Caki2 (cell line): ENCODE data around the gene PRIM2. TPM values are rescaled to one million over a fixed set of nuclear protein-coding genes. Genes with fewer than 3 reads are reported as not detected.
"Not testable (repeated sequence)": the region's sequence is repeated elsewhere in the genome, so short reads cannot be mapped to it uniquely, and the experiment has no call there.

Source experiments
- DNase-seq: peaks from one replicate; pipeline ENCODE4 v3.0.0-alpha.2; 2015; ENCODE audit warnings: low read depth
- in situ Hi-C: cut with HindIII; loops from 2 replicates; pipeline ENCODE4 v1.10.0; 2016; ENCODE audit warnings: low sequenced_read_pairs, low pct_unique_long_range_greater_than_20kb, mixed read lengths
- total RNA-seq: library from RNA; depleted of rRNA; stranded (reverse); fragments of >200 nt; shearing (Covaris generic); gene quantifications from 2 replicates; pipeline ENCODE4 v1.2.3, GENCODE V29; 2014; ENCODE audit warnings: low replicate concordance

PRIM2 gene
- total RNA-seq, 1 experiment from 2014 or later: 81.3 TPM

GRCh38 chr6:57305107-57305506 is 12.3 kb upstream of the PRIM2 start:
- in situ Hi-C loops: loop anchor here (25.0 kb wide), 2 partner anchors 243 to 368 kb away; no protein-coding TSS in a partner anchor
- DNase-seq: no peak

- in situ Hi-C loops: loop anchor here (25.0 kb wide), 2 partner anchors 243 to 368 kb away; no protein-coding TSS in a partner anchor
- DNase-seq: no peak
Measured at GRCh38 chr6:57305761-57306160, 11.7 kb upstream of the PRIM2 start.

GRCh38 chr6:57306273-57306672 is 11.2 kb upstream of the PRIM2 start:
- in situ Hi-C loops: loop anchor here (25.0 kb wide), 2 partner anchors 244 to 369 kb away; no protein-coding TSS in a partner anchor

GRCh38 chr6:57307850-57308249 is 9.6 kb upstream of the PRIM2 start:
- DNase-seq: no peak
- in situ Hi-C loops: loop anchor here (25.0 kb wide), 2 partner anchors 246 to 371 kb away; no protein-coding TSS in a partner anchor

More at GRCh38 chr6:57306273-57306672, 11.2 kb upstream of the PRIM2 start:
- DNase-seq: no peak

GRCh38 chr6:57308755-57309154 is 8.7 kb upstream of the PRIM2 start:
- in situ Hi-C loops: loop anchor here (25.0 kb wide), 2 partner anchors 246 to 371 kb away; no protein-coding TSS in a partner anchor
- DNase-seq: not testable (repeated sequence)

- in situ Hi-C loops: loop anchor here (25.0 kb wide), 2 partner anchors 248 to 373 kb away; no protein-coding TSS in a partner anchor
Measured at GRCh38 chr6:57310095-57310816, 7.2 kb upstream of the PRIM2 start.

GRCh38 chr6:57310817-57311157 is 6.6 kb upstream of the PRIM2 start:
- no peak for DNase-seq
- in situ Hi-C loops: loop anchor here (25.0 kb wide), 2 partner anchors 248 to 373 kb away; no protein-coding TSS in a partner anchor

More at GRCh38 chr6:57310095-57310816, 7.2 kb upstream of the PRIM2 start:
- DNase-seq: peak; percentile 40

- in situ Hi-C loops: loop anchor here (25.0 kb wide), 2 partner anchors 249 to 374 kb away; no protein-coding TSS in a partner anchor
- not testable (repeated sequence) for DNase-seq
Measured at GRCh38 chr6:57311300-57312003, 6.0 kb upstream of the PRIM2 start.

- in situ Hi-C loops: loop anchor here (25.0 kb wide), 2 partner anchors 250 to 375 kb away; no protein-coding TSS in a partner anchor
- no peak for DNase-seq
Measured at GRCh38 chr6:57312004-57312345, 5.5 kb upstream of the PRIM2 start.

- in situ Hi-C loops: loop anchor here (25.0 kb wide), 2 partner anchors 251 to 376 kb away; no protein-coding TSS in a partner anchor
- no peak for DNase-seq
Measured at GRCh38 chr6:57313009-57313408, 4.4 kb upstream of the PRIM2 start.

GRCh38 chr6:57313711-57314471 is 3.5 kb upstream of the PRIM2 start:
- in situ Hi-C loops: loop anchor here (25.0 kb wide), 2 partner anchors 252 to 377 kb away; no protein-coding TSS in a partner anchor
- peak; percentile 91 for DNase-seq

GRCh38 chr6:57315111-57315510 is 2.3 kb upstream of the PRIM2 start:
- no peak for DNase-seq
- in situ Hi-C loops: loop anchor here (25.0 kb wide), 2 partner anchors 253 to 378 kb away; no protein-coding TSS in a partner anchor

GRCh38 chr6:57315851-57316250 is 1.6 kb upstream of the PRIM2 start:
- in situ Hi-C loops: loop anchor here (25.0 kb wide), 2 partner anchors 254 to 379 kb away; no protein-coding TSS in a partner anchor

GRCh38 chr6:57316581-57317059 is 810 bp upstream of the PRIM2 start:
- in situ Hi-C loops: loop anchor here (25.0 kb wide), 2 partner anchors 254 to 379 kb away; no protein-coding TSS in a partner anchor
- peak; percentile 91 for DNase-seq

More at GRCh38 chr6:57315851-57316250, 1.6 kb upstream of the PRIM2 start:
- no peak for DNase-seq

GRCh38 chr6:57324538-57324937 is 7.1 kb downstream of the PRIM2 start:
- no peak for DNase-seq
- in situ Hi-C loops: loop anchor here (25.0 kb wide), 2 partner anchors 262 to 387 kb away; no protein-coding TSS in a partner anchor

- in situ Hi-C loops: no loop called here
- no peak for DNase-seq
Measured at GRCh38 chr6:57327311-57327710, 9.9 kb downstream of the PRIM2 start.

- DNase-seq: no peak
- in situ Hi-C loops: no loop called here
Measured at GRCh38 chr6:57328074-57328473, 10.6 kb downstream of the PRIM2 start.

GRCh38 chr6:57329933-57330332 is 12.5 kb downstream of the PRIM2 start:
- DNase-seq: peak; percentile 30
- in situ Hi-C loops: no loop called here
